Keratinocyte (primary cell): ENCODE results near the gene LY9.

Experiments
- EZH2 ChIP-seq: IDR thresholded peaks from one replicate; pipeline ENCODE4 v1.6.1; 2012; ENCODE audit warnings: inconsistent platforms, mild to moderate bottlenecking, low read length, moderate library complexity
- TF ChIP-seq, protein P1 (sequence below), 3 experiments: IDR thresholded peaks in 1 of 3; conservative IDR thresholded peaks in 1 of 3; optimal IDR thresholded peaks in 1 of 3; 2 replicates in 2 of 3; 3 replicates in 1 of 3; pipeline versions ENCODE3 to v1.5.1; 2011; ENCODE audit warnings: low read length in 3 of 3, mild to moderate bottlenecking in 3 of 3, moderate library complexity in 2 of 3, control low read depth in 1 of 3, inconsistent platforms in 1 of 3; ENCODE audit not compliant: insufficient read depth in 2 of 3; ENCODE audit errors: extremely low read depth in 1 of 3

DNA sequence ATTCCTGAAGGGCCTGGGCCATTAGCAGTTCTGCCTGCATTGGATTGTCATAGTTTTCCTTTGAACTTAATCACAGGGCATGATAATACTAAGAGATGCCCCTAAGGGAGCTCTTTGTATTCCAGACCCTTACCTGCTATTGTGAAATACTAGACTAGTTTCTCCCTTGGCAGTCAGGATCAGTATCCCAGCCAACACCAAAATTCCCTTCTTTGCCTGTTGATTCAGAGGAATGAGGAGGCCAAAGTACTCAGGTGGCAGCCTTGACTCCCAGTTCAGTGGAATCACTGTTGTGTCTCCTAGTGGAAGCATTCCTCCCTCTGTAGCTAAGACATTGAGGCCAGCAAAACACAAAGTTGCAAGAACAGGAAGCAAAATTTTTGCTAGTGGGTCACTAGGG lies 36.2 kb upstream of the LY9 start:
- TF ChIP-seq, protein P1, sequence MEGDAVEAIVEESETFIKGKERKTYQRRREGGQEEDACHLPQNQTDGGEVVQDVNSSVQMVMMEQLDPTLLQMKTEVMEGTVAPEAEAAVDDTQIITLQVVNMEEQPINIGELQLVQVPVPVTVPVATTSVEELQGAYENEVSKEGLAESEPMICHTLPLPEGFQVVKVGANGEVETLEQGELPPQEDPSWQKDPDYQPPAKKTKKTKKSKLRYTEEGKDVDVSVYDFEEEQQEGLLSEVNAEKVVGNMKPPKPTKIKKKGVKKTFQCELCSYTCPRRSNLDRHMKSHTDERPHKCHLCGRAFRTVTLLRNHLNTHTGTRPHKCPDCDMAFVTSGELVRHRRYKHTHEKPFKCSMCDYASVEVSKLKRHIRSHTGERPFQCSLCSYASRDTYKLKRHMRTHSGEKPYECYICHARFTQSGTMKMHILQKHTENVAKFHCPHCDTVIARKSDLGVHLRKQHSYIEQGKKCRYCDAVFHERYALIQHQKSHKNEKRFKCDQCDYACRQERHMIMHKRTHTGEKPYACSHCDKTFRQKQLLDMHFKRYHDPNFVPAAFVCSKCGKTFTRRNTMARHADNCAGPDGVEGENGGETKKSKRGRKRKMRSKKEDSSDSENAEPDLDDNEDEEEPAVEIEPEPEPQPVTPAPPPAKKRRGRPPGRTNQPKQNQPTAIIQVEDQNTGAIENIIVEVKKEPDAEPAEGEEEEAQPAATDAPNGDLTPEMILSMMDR (optimal IDR thresholded peaks at IDR 0.05 in 1 of 3, IDR thresholded peaks at IDR 0.05 in 1 of 3, conservative IDR thresholded peaks at IDR 0.05 in 1 of 3; ENCODE audit: extremely low read depth in 1 of 3, insufficient read depth in 2 of 3, low read length in 3 of 3) = no peak
- no peak for TF ChIP-seq EZH2
